ENCODE measurements around the gene IHH.

GRCh38 chr2:219059725-219060682 lies 717 bp downstream of the IHH start:
- TF ChIP-seq POLR2AphosphoS5 (IDR thresholded peaks at IDR 0.05; ENCODE audit: low read depth, low read length) = no peak
- no peak for TF ChIP-seq REST (IDR thresholded peaks at IDR 0.05; ENCODE audit: insufficient read depth in 1 of 2, low read depth in 2 of 2, low read length in 2 of 2)
- no peak for TF ChIP-seq TAF1 (IDR thresholded peaks at IDR 0.05; ENCODE audit: borderline replicate concordance, insufficient read depth, low read length)
- no peak for TF ChIP-seq SIN3A (IDR thresholded peaks at IDR 0.05; ENCODE audit: borderline replicate concordance, insufficient read depth, low read length)

All from PFSK-1 (cell line).